Activated naive CD4-positive, alpha-beta T cell treated with anti-CD3 and anti-CD28 coated beads, Interleukin-2, amount 50 U/mL, for 24 hours (primary cell): ENCODE data around the gene ATP2A3.

ENCODE experiments used
- H3K27ac Mint-ChIP-seq: one replicate; pipeline ENCODE4 v1.8.0; 2021; ENCODE audit warnings: mild to moderate bottlenecking, mixed read lengths
- H3K27me3 Mint-ChIP-seq: one replicate; pipeline ENCODE4 v1.8.0; 2021; ENCODE audit warnings: mixed read lengths
- H3K36me3 Mint-ChIP-seq: one replicate; pipeline ENCODE4 v1.8.0; 2021; ENCODE audit warnings: mixed read lengths
- H3K4me1 Mint-ChIP-seq: one replicate; pipeline ENCODE4 v1.8.0; 2021; ENCODE audit warnings: mixed read lengths
- H3K4me3 Mint-ChIP-seq: one replicate; pipeline ENCODE4 v1.8.0; 2021; ENCODE audit warnings: mild to moderate bottlenecking, mixed read lengths
- H3K9me3 Mint-ChIP-seq: one replicate; pipeline ENCODE4 v1.8.0; 2021; ENCODE audit warnings: mixed read lengths

The ATP2A3 gene

DNA sequence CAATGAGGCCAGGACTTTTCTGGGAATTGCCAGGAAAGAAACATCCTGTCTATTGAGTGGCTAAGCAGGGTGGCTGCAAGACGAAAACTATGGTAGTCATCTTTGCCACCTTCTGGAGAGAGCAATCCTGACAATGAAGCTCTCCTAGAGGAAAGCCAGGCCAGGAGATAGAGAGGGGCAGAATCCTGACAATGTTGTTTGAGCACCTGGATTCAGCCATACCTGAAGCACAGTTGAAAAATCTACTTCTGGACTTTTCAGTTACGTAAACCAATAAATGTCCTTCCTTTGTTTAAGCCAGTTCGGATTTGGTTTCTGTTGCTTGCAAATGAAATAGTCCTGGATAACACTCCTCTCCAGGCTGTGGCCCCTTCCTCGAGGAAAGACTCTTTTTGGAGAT lies 57.4 kb downstream of the ATP2A3 start:
- H3K27me3 Mint-ChIP-seq = no peaks in the 10 kb centered on the region
- H3K4me1 Mint-ChIP-seq = peaks cover 15% of the 10 kb centered on the region
- no peaks in the 10 kb centered on the region for H3K9me3 Mint-ChIP-seq
- no peak overlapping the region for H3K4me3 Mint-ChIP-seq
- H3K36me3 Mint-ChIP-seq = no peaks in the 10 kb centered on the region
- H3K27ac Mint-ChIP-seq = no peak overlapping the region

DNA sequence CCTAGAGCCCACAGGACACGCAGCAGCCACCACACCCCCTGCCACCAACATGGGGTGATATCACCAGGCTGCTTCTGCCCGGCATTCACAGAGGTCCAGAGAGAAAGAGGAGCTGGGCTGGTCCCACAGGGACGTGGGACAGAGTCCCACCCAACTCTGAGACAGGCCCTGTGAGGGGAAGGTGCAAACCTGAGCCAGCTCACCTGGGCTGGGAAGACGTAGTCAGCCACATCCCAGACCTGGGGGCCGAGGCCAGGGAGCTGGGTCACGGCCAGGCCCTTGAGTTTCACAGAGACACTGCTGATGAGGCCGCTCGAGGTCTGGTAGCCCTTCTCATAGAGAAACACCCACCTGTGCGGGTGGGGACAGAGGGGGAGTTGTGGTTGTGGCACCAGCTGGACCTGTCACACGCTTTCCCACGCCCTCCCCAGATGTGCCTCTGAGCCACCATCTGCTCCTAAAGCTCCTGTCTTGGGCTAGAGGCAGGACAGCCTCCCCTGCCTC lies 59.2 kb downstream of the ATP2A3 start:
- Mint-ChIP-seq H3K4me1 (no peaks in the 10 kb centered on the region), H3K36me3 (no peaks in the 10 kb centered on the region), H3K27me3 (no peaks in the 10 kb centered on the region), H3K4me3 (no peak overlapping the region), H3K9me3 (no peaks in the 10 kb centered on the region), H3K27ac (no peak overlapping the region)

DNA sequence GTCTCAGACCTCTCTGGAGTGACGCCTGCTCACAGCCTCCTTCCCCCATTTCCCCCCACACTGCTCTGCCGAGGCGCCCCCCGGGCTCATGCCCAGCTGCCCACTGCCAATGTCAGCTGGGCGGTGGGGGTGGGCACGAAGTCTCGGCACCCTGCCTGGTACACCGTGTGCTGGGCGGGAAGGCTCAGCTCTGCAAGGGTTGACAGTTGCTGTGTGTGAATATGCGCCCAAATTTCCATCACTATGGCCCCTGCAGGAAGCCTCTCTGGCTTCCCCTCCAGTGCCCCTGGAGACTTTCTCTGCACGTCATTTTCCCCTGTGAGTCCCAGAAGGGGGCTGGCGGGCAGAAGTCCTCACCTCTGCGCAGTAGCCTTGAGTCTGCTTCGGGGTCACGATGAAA lies 59.7 kb downstream of the ATP2A3 start:
- Mint-ChIP-seq H3K9me3 (no peaks in the 10 kb centered on the region), H3K27me3 (no peaks in the 10 kb centered on the region), H3K27ac (no peak overlapping the region), H3K4me3 (no peak overlapping the region), H3K4me1 (no peaks in the 10 kb centered on the region), H3K36me3 (no peaks in the 10 kb centered on the region)

DNA sequence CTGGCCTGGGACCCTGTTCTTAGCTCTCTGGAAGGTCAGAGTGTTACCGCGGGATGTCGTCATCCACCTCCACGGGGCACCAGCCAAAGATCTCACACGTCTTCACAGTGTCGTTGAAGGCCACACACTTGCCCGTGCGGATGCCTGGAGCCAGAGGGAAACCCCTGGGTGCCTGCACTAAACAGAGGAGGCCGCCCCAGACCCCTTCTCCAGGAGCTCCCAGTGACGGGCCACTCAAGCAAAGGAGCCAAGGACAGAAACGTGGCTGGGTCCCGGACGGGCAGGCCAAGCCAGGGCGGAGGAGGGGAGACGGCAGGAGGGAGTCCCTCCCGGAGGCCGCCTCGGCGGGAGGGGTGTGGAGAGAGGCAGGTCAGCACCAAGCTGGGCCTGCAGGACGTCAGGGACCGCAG lies 60.4 kb downstream of the ATP2A3 start:
- Mint-ChIP-seq H3K9me3 (no peaks in the 10 kb centered on the region), H3K4me3 (no peak overlapping the region), H3K27ac (no peak overlapping the region), H3K27me3 (no peaks in the 10 kb centered on the region), H3K36me3 (no peaks in the 10 kb centered on the region), H3K4me1 (no peaks in the 10 kb centered on the region)

DNA sequence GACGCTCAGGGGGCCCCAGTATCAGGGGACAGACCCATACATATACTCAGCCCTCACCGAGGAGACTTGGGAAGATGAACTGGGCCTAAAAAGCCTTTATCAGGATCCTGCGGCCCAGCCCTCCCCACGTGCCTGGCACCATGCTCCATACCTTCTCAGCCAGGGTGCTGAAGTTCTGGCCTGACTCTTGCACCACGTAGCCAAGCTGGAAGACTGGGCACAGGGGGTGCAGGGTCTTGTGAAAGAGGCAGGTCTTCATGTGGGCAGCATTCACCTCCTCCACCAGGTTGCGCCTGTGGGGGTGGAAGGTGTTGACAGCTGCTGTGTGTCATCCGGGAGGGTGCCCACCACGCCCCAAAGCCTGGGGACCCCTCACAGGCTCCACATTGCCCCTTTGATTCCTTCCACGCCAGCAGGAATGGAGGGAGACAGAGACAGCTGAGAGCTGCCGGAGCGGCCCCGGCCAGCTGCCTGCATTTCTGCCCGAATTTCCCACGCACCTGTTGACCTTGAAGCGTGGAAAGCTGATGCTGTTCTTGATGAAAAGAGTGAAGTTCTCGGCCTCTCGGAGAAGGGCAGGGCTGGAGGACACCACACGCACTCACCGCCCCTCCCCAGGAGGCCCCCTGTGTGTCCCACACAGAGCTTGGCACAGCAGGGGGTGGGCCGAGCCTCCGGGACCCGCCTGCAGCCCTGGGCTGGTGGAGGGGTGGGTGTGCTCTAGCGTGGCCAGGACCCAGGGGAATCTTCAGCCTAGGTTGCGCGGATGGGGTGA lies 61.0 kb downstream of the ATP2A3 start:
- no peaks in the 10 kb centered on the region for H3K36me3 Mint-ChIP-seq
- no peaks in the 10 kb centered on the region for H3K9me3 Mint-ChIP-seq
- no peak overlapping the region for H3K4me3 Mint-ChIP-seq
- H3K27me3 Mint-ChIP-seq = no peaks in the 10 kb centered on the region
- H3K27ac Mint-ChIP-seq = no peak overlapping the region
- no peaks in the 10 kb centered on the region for H3K4me1 Mint-ChIP-seq

DNA sequence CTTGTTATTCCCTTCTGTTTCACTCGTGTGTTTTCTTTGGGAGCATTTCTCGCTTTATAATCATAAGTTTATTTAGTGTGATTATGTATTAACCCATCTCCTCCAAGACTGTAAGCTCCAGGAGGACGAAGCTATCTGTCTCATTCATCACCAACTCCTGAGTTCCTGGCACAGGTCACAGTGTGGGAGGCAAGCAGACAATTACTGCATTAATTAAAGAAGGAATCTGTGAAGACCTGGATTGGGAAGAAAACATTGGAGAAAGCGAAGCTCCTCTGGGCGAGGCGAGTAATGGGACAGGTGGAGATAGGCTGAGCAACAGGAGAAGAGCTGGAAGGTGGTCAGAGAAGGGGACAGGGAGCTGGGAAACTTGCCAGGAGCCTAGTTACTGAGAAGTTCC lies 63.6 kb downstream of the ATP2A3 start:
- Mint-ChIP-seq H3K27me3 (no peaks in the 10 kb centered on the region), H3K36me3 (no peaks in the 10 kb centered on the region), H3K9me3 (no peaks in the 10 kb centered on the region), H3K27ac (no peak overlapping the region), H3K4me1 (no peaks in the 10 kb centered on the region), H3K4me3 (no peak overlapping the region)

DNA sequence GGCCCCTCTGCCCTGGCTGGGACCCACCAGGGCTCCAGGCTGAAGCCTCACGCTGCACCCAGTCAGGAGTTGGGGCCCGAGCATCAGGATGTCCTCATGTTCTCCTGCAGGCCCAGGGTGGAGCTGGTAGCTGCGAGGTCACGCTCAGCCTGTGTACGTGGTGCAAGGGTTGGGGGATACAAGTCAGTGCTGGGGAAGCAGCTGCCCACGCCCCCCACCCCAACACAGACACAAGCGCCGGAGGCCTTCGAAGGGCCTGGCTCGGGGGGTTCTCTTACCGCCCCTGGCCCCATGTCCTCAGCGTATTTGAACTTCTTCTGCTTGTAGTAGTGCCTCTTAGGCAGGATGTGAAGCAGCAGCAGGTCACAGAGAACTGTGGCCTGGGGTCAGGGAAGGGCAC lies 66.5 kb downstream of the ATP2A3 start:
- no peak overlapping the region for H3K27ac Mint-ChIP-seq
- no peak overlapping the region for H3K4me3 Mint-ChIP-seq
- no peaks in the 10 kb centered on the region for H3K36me3 Mint-ChIP-seq
- no peaks in the 10 kb centered on the region for H3K27me3 Mint-ChIP-seq
- H3K4me1 Mint-ChIP-seq = peaks cover 9% of the 10 kb centered on the region
- H3K9me3 Mint-ChIP-seq = no peaks in the 10 kb centered on the region

DNA sequence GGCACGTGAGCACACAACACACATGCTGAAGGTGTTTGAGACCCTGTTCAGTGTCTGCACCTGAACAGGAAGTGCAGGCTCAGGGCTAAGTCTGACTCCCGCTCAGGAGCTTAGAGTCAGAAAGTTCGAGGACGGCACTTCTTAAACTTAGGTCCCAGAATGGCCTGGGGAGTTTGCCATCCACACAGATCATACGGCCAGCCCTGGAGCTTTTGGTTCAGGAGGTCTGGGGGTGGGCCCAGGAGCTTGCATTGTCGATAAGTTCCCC lies 67.3 kb downstream of the ATP2A3 start:
- no peaks in the 10 kb centered on the region for H3K9me3 Mint-ChIP-seq
- H3K27ac Mint-ChIP-seq = no peak overlapping the region
- H3K27me3 Mint-ChIP-seq = no peaks in the 10 kb centered on the region
- H3K4me1 Mint-ChIP-seq = peaks cover 9% of the 10 kb centered on the region
- H3K36me3 Mint-ChIP-seq = no peaks in the 10 kb centered on the region
- no peak overlapping the region for H3K4me3 Mint-ChIP-seq

DNA sequence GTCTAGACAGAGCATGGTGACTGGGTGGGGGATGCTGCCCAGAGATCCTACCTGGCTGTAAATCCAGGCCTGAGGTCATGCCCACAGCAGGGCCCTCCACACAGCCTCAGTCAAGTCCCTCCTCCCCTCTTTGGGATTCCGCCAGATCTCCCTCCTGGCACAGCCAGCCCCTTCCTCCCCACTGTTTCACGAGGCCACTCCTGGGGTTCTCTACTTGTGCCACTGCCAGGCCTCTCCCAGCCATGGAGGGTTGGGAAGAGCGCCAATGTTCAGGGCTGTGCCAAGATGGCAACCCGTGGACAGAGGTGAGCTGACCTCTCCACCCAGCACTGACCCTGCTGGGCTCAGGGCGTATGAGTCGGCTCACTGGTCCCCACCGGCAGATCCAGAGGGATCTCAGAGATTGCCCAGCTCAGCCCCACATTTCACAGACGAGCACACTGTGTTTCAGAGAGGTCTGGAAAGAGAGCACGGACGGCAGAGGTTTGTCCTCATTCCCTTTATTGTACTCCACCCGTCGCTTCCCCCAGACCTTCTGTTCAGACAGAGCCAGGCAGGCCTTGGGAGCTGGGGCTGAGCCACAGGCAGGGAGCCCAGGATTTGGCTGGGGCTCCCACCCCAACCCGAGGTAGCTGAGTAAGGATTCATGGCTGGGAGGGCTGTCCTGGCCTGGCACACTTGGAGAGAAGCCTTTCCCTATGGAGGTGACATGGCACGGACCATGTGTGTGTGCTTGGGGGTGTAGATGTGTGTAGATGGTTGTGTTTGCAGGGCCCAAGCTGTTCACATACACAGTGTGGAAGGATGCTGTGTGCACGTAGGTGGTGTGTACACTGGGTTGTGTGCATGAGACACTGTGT lies 67.9 kb downstream of the ATP2A3 start:
- no peak overlapping the region for H3K4me3 Mint-ChIP-seq
- no peaks in the 10 kb centered on the region for H3K9me3 Mint-ChIP-seq
- no peaks in the 10 kb centered on the region for H3K36me3 Mint-ChIP-seq
- H3K4me1 Mint-ChIP-seq = peaks cover 14% of the 10 kb centered on the region
- H3K27ac Mint-ChIP-seq = no peak overlapping the region
- H3K27me3 Mint-ChIP-seq = no peaks in the 10 kb centered on the region

DNA sequence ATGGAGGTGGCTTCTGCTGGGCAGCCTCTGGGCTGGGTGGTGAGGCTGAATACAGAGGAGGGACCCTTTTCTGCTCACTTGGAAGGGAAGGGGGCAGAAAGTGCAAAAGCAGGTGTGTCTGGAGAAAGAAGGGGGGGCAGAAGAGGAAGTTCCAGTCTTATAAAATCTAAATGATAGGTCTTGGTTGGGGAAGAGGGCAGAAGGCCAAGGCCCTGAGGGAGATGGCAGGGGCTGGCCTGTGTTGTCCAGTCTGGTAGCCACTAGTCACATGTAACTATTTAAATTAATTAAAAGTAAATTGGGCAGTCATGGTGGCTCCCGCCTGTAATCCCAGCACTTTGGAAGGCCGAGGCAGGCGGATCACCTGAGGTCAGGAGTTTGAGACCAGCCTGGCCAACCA lies 68.9 kb downstream of the ATP2A3 start:
- Mint-ChIP-seq H3K4me1 (peaks cover 23% of the 10 kb centered on the region), H3K27ac (no peak overlapping the region), H3K36me3 (no peaks in the 10 kb centered on the region), H3K27me3 (no peaks in the 10 kb centered on the region), H3K9me3 (no peaks in the 10 kb centered on the region), H3K4me3 (no peak overlapping the region)

DNA sequence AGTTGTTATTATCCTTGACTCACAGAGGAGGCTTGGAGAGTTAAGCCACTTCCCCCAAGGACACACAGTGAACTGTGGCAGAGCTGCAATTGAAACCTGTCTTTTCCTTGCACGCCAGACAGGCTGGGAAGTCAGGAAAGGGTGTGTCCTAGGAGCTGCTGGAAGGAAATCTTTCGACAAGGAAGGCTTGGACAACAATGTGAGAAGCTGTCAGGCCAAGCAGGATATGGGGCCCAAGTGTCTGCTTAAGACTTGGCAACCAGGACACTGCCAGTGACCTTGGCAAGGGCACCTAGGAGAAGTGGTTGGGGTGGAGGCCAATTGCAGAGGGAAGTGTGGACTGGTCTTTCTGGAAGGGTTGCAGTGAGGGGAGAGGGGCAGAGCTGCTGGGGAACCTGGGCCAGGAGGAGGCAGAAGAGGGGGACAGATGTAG lies 69.3 kb downstream of the ATP2A3 start:
- Mint-ChIP-seq H3K27me3 (no peaks in the 10 kb centered on the region), H3K9me3 (no peaks in the 10 kb centered on the region), H3K4me1 (peaks cover 25% of the 10 kb centered on the region), H3K27ac (no peak overlapping the region), H3K4me3 (no peak overlapping the region), H3K36me3 (no peaks in the 10 kb centered on the region)

DNA sequence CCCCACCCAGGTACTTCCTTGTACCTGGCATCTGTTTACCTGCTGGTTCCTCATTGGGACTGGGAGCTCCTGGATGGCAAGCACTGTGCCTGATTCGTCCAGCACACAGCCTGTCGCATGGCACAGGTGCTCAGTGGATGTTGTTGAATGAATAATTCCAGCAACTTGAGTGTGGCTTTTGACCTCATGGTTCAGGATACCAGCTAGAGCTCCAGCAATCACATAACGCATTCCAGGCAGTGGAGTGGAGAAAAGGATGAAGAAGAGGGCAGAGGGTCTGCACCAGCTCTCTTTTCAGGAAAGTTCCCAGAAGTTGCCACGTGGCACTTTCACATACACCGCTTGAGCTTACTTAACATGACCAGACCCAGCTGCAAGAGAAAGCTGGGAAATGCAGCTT lies 70.0 kb downstream of the ATP2A3 start:
- H3K4me1 Mint-ChIP-seq = peaks cover 25% of the 10 kb centered on the region
- no peaks in the 10 kb centered on the region for H3K27me3 Mint-ChIP-seq
- no peaks in the 10 kb centered on the region for H3K36me3 Mint-ChIP-seq
- H3K4me3 Mint-ChIP-seq = peak overlapping the region; percentile 85
- H3K27ac Mint-ChIP-seq = no peak overlapping the region
- no peaks in the 10 kb centered on the region for H3K9me3 Mint-ChIP-seq

DNA sequence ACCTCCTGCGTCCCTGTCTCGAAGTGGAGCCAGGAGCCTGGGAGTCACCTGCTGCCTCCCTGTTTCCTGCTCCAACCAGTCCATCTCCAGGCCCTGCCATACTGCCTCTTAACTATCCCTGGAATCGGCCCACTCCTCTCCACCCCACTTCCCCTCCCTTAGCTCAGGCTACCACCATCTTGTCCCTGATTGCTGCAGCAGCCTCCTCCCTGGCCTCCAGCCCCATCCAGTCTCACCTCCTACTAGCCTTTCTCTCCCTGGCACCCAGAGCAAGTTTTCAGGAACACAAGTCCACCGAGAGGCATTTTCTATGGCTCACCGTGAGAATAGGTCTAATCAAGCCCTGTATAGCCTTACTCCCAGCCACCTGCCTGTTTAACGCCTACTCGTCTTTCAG lies 70.5 kb downstream of the ATP2A3 start:
- no peaks in the 10 kb centered on the region for H3K36me3 Mint-ChIP-seq
- H3K9me3 Mint-ChIP-seq = no peaks in the 10 kb centered on the region
- peak overlapping the region; percentile 85 for H3K4me3 Mint-ChIP-seq
- H3K27ac Mint-ChIP-seq = peak overlapping the region; percentile 85
- peaks cover 25% of the 10 kb centered on the region for H3K4me1 Mint-ChIP-seq
- H3K27me3 Mint-ChIP-seq = no peaks in the 10 kb centered on the region

DNA sequence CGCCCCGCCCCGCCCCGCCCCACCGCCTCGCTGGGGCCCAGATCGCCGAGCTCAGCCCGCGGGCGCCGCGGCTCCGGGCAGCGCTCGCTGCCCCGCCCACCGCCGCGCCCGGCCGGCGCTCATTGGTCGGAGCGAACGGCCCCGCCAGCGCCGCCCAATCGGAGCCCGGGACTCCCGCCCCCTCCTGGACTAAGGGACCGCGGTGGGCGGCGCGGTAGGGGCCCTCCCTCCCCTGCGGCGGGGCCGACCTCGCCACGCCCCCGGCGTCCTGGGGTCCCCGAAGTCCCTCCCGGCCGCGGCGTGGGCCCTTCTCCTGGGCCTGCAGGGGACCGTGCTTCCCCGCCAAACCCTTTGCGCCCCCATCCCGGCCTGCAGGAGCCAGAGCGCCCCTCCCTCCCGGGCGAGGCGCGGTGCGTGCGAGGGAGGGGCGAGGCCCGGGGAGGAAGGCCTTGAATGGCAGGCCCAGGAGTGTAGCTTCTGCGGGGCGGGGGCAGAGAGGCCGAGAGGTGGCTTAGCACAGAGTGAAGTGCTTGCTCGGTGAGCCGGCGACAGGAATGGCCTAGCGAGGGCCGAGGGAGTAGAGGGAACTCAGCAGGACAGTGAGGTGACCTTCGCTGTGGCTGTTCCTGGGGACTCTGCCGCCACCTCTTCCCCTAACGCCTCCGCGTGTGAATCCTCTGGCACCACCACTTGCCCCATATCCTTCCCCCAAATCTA lies 71.1 kb downstream of the ATP2A3 start, which contains the start of gene CAMKK1:
TSS of gene CAMKK1 (minus strand) at position 51 of the 717 bp plus-strand sequence. CDS start 7,366 bp downstream, outside the sequence.
- H3K27me3 Mint-ChIP-seq = no peaks in the 10 kb centered on the region
- no peaks in the 10 kb centered on the region for H3K36me3 Mint-ChIP-seq
- H3K27ac Mint-ChIP-seq = peak within 1 kb of the TSS; percentile 85
- H3K4me3 Mint-ChIP-seq = peak within 1 kb of the TSS; percentile 85
- peaks cover 28% of the 10 kb centered on the region for H3K4me1 Mint-ChIP-seq
- no peaks in the 10 kb centered on the region for H3K9me3 Mint-ChIP-seq

DNA sequence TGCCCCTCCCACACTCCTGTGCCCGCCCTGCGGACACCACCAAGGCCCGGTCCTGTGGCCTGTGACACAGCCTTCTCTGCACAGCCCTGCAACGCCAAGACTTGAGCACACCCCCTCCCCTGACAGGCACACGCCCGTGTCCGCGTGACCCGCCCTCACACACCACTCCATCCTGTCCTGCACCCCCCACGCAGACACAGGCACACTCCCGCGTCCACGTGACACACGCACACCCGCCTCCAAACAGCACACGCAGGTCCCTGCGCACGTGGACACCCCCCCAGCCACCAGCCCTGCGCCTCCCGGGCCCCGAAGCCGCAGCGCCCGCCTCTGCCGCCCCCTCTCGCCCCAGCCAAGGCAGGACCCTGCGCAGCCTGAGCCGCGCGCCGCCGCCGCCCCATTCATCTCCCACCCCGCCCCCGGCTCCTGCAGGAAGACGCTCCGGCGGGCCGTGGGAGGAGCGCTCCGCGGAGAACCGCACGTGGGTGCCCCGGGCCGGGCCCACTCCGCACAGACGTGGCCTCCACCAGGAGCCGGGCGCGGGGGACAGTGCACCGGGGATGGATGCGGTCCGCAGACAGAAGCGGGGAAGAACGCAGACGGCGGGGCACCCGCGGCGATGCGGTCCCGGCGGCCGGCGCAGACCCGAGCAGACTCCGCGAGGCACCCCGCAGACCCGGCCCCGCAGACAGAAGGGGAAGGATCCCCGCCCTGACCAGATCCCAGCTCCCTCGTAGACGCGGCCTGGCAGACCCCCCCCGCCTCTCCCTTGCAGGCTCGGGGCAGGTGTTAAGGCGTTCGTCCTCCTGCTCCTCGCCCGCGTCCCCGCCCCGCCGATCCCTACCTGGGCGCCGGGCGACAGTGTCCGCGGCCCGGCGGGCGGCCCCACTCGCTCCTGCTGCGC lies 71.9 kb downstream of the ATP2A3 start:
- H3K4me3 Mint-ChIP-seq = peak overlapping the region; percentile 73
- H3K4me1 Mint-ChIP-seq = peaks cover 36% of the 10 kb centered on the region
- H3K27ac Mint-ChIP-seq = peak overlapping the region; percentile 23
- H3K27me3 Mint-ChIP-seq = no peaks in the 10 kb centered on the region
- no peaks in the 10 kb centered on the region for H3K36me3 Mint-ChIP-seq
- H3K9me3 Mint-ChIP-seq = no peaks in the 10 kb centered on the region
